H1 (cell line): ENCODE measurements around the gene DNER. TPM values are rescaled to one million over a fixed set of nuclear protein-coding genes. Genes with fewer than 3 reads are reported as not detected.

Experiments
- EZH2 ChIP-seq: fragments of 200-600 bp; sonication (generic); IDR thresholded peaks from 2 replicates; pipeline ENCODE4 v1.7.1; 2012; ENCODE audit warnings: low read depth, mild to moderate bottlenecking, moderate library complexity, low read length, inconsistent platforms; ENCODE audit not compliant: severe bottlenecking
- MAX ChIP-seq: IDR thresholded peaks from 2 replicates; pipeline ENCODE4 v1.6.1; 2012; ENCODE audit warnings: inconsistent platforms
- SIN3A ChIP-seq, 2 experiments: IDR thresholded peaks in 1 of 2; conservative IDR thresholded peaks in 1 of 2; 2 replicates each; pipeline ENCODE4 v1.6.1; 2011 to 2012; ENCODE audit warnings: low read length in 2 of 2, improper control_type of control experiment in 1 of 2, low read depth in 1 of 2, mild to moderate bottlenecking in 1 of 2
- SP1 ChIP-seq: IDR thresholded peaks from 2 replicates; pipeline ENCODE4 v1.6.1; 2011; ENCODE audit warnings: low read depth, low read length
- polyA plus RNA-seq, 7 experiments: library from polyadenylated mRNA; depleted of rRNA in 3 of 7; stranded (reverse) in 5 of 7; unstranded in 2 of 7; fragments of >200 nt in 5 of 7; fragments of 200-250 nt in 2 of 7; gene quantifications; 1 replicate in 5 of 7; 2 replicates in 1 of 7; 4 replicates in 1 of 7; pipeline versions ENCODE4 v1.2.1 to v1.2.3, GENCODE V29; 2011 to 2013; ENCODE audit warnings: missing spikeins in 2 of 7, mixed read lengths in 2 of 7
- total RNA-seq: library from RNA; stranded (reverse); fragmentation: NEBNext Ultra II Directional; extraction: Animal tissue kit (Norgen Biotek cat#: 25700); gene quantifications from 2 replicates; pipeline ENCODE4 v1.2.1, GENCODE V29; 2021

Gene DNER
- total and polyA plus RNA-seq, 2 of the 8 experiments (the other 6 are each of a cell fraction or from before 2014, with no cell fraction given) = 6.8 to 16.3 TPM

GRCh38 chr2:229477269-229477755 lies 237.0 kb downstream of the DNER start (continued):
- TF ChIP-seq SIN3A (conservative IDR thresholded peaks at IDR 0.05 in 1 of 2, IDR thresholded peaks at IDR 0.05 in 1 of 2; ENCODE audit: low read depth in 1 of 2, low read length in 2 of 2) = no peak
- TF ChIP-seq SP1 = no peak
- TF ChIP-seq MAX = no peak
- no peak for TF ChIP-seq EZH2
- TF ChIP-seq, all 59 proteins: peak for 0
